GM12892 (cell line): ENCODE data around the gene CCDC61.

Experiments
- POLR2AphosphoS5 ChIP-seq: IDR thresholded peaks from 2 replicates; pipeline ENCODE4 v1.6.1; 2011; ENCODE audit warnings: low read depth, low read length, control low read depth
- TAF1 ChIP-seq: IDR thresholded peaks from 2 replicates; pipeline ENCODE4 v1.6.1; 2011; ENCODE audit warnings: low read depth, mild to moderate bottlenecking, control low read depth, low read length, borderline replicate concordance

- TF ChIP-seq POLR2AphosphoS5 (no peak), TAF1 (no peak)
Measured at GRCh38 chr19:45968626-45969025, 26.6 kb upstream of the CCDC61 start.
